GM23338 (cell line): Measurements from ENCODE around the gene TBCEL. TPM values are rescaled to one million over a fixed set of nuclear protein-coding genes. Genes with fewer than 3 reads are reported as not detected.
A peak's percentile ranks its signal among the peaks of the same experiment; 100 is the strongest.

ENCODE experiments used
- ATAC-seq: fragments of 200-7000 bp; cut with Tn5 transposase; 3 replicates; pipeline ENCODE4 v1.9.1; 2020
- DNase-seq: peaks from one replicate; pipeline ENCODE4 v3.0.0-alpha.2; 2015; ENCODE audit warnings: low spot score
- H2AFZ ChIP-seq: fragments of 200-600 bp; sonication (generic); 2 replicates; pipeline ENCODE4 v1.8.0; 2016; ENCODE audit warnings: antibody characterized with exemption, mild to moderate bottlenecking, moderate library complexity
- H3F3A ChIP-seq: fragments of 200-600 bp; sonication (generic); replicated peaks from 2 replicates; pipeline ENCODE4 v1.8.0; 2017; ENCODE audit warnings: antibody characterized with exemption, mixed run types, low read depth
- H3K27ac ChIP-seq: fragments of 200-600 bp; sonication (generic); 2 replicates; pipeline ENCODE4 v1.6.1; 2016; ENCODE audit warnings: low read depth
- H3K27me3 ChIP-seq: fragments of 200-600 bp; sonication (generic); 2 replicates; pipeline ENCODE4 v1.8.0; 2016; ENCODE audit warnings: mild to moderate bottlenecking, mixed run types, moderate library complexity; ENCODE audit not compliant: insufficient read depth
- H3K36me3 ChIP-seq: fragments of 200-600 bp; sonication (generic); 2 replicates; pipeline ENCODE4 v1.8.0; 2016; ENCODE audit warnings: mild to moderate bottlenecking; ENCODE audit not compliant: insufficient read depth
- H3K4me1 ChIP-seq: fragments of 200-600 bp; sonication (generic); 2 replicates; pipeline ENCODE4 v1.8.0; 2016; ENCODE audit warnings: mild to moderate bottlenecking, moderate library complexity; ENCODE audit not compliant: insufficient read depth
- H3K4me2 ChIP-seq: fragments of 200-600 bp; sonication (generic); 2 replicates; pipeline ENCODE4 v1.7.1; 2017; ENCODE audit warnings: mixed run types
- H3K4me3 ChIP-seq: fragments of 200-600 bp; sonication (generic); 2 replicates; pipeline ENCODE4 v1.6.1; 2016; ENCODE audit warnings: mixed run types
- H3K79me2 ChIP-seq: fragments of 200-600 bp; sonication (generic); replicated peaks from 2 replicates; pipeline ENCODE4 v1.8.0; 2017; ENCODE audit warnings: mild to moderate bottlenecking; ENCODE audit not compliant: insufficient read depth
- H3K9me2 ChIP-seq: fragments of 200-600 bp; sonication (generic); 2 replicates; pipeline ENCODE4 v1.8.0; 2017; ENCODE audit not compliant: insufficient read depth
- H4K20me1 ChIP-seq: fragments of 200-600 bp; sonication (generic); replicated peaks from 2 replicates; pipeline ENCODE4 v1.8.0; 2017; ENCODE audit warnings: mild to moderate bottlenecking; ENCODE audit not compliant: insufficient read depth
- H3K27ac Mint-ChIP-seq: 2 replicates; pipeline ENCODE4 v1.8.0; 2020; ENCODE audit warnings: inconsistent platforms, mild to moderate bottlenecking, moderate library complexity, mixed read lengths
- H3K27me3 Mint-ChIP-seq: 3 replicates; pipeline ENCODE4 v1.8.0; 2022; ENCODE audit warnings: low read depth, mild to moderate bottlenecking, moderate library complexity, mixed read lengths, inconsistent platforms; ENCODE audit not compliant: insufficient read depth, poor library complexity
- H3K36me3 Mint-ChIP-seq: 3 replicates; pipeline ENCODE4 v1.8.0; 2021; ENCODE audit warnings: low read depth, mild to moderate bottlenecking, inconsistent platforms, moderate library complexity, mixed read lengths
- H3K4me1 Mint-ChIP-seq: 3 replicates; pipeline ENCODE4 v1.8.0; 2020; ENCODE audit warnings: mild to moderate bottlenecking, inconsistent platforms, mixed read lengths
- H3K4me3 Mint-ChIP-seq: 3 replicates; pipeline ENCODE4 v1.8.0; 2021; ENCODE audit warnings: moderate library complexity, mild to moderate bottlenecking, inconsistent platforms, mixed read lengths
- H3K9me3 Mint-ChIP-seq: 3 replicates; pipeline ENCODE4 v1.8.0; 2020; ENCODE audit warnings: moderate library complexity, mild to moderate bottlenecking, inconsistent platforms, mixed read lengths
- CREB1 ChIP-seq: fragments of 250-450 bp; sonication (Bioruptor Pico); IDR thresholded peaks from 2 replicates; pipeline ENCODE4 v1.5.0; 2020; ENCODE audit warnings: low read depth, mild to moderate bottlenecking, moderate library complexity
- EZH2 ChIP-seq: fragments of 200-600 bp; sonication (generic); IDR thresholded peaks from one replicate; pipeline ENCODE4 v1.8.0; 2017; ENCODE audit warnings: antibody characterized with exemption, mild to moderate bottlenecking, low read depth; ENCODE audit not compliant: unreplicated experiment
- JUNB ChIP-seq: IDR thresholded peaks from one replicate; pipeline ENCODE4 v1.6.1; 2016; ENCODE audit warnings: antibody characterized with exemption; ENCODE audit not compliant: unreplicated experiment
- NANOG ChIP-seq: IDR thresholded peaks from 2 replicates; pipeline ENCODE4 v1.6.1; 2016; ENCODE audit warnings: antibody characterized with exemption, borderline replicate concordance
- POLR2AphosphoS5 ChIP-seq: IDR thresholded peaks from 2 replicates; pipeline ENCODE4 v1.6.1; 2016; ENCODE audit warnings: antibody characterized with exemption, low read depth
- ZNF114 ChIP-seq: fragments of 250-450 bp; sonication (Bioruptor Pico); IDR thresholded peaks from 2 replicates; pipeline ENCODE4 v1.5.0; 2020; ENCODE audit warnings: mild to moderate bottlenecking, moderate library complexity
- polyA plus RNA-seq: library from polyadenylated mRNA; unstranded; fragments of >200 nt; fragmentation: Nextera tagmentation; extraction: Ambion mirVana; gene quantifications from 2 replicates; pipeline ENCODE4 v1.2.1, GENCODE V29; 2016
- total RNA-seq: library from RNA; depleted of rRNA; stranded (reverse); fragments of >200 nt; shearing (Covaris generic); gene quantifications from 2 replicates; pipeline ENCODE4 v1.2.3, GENCODE V29; 2014
- TF ChIP-seq, protein P1 (sequence below): IDR thresholded peaks from one replicate; pipeline ENCODE4 v1.6.1; 2018; ENCODE audit warnings: antibody characterized with exemption; ENCODE audit not compliant: unreplicated experiment
- TF ChIP-seq, protein P2 (sequence below): fragments of 250-450 bp; sonication (Bioruptor Pico); IDR thresholded peaks from 2 replicates; pipeline ENCODE4 v1.5.0; 2020; ENCODE audit warnings: mild to moderate bottlenecking, moderate library complexity
- TF ChIP-seq, protein P3 (sequence below): IDR thresholded peaks from 2 replicates; pipeline ENCODE4 v1.6.1; 2016; ENCODE audit warnings: antibody characterized with exemption

TBCEL gene
- total and polyA plus RNA-seq, 2 experiments from 2014 or later = 5.4 to 16.2 TPM

GRCh38 chr11:121035169-121035755, 11.4 kb downstream of the TBCEL start:
- no peaks in the 10 kb centered on the region for H3K27me3 ChIP-seq
- peaks cover 26% of the 10 kb centered on the region for H3K4me1 ChIP-seq
- Mint-ChIP-seq H3K27ac (no peak overlapping the region; the same call in 1 of the 2 replicates), H3K27me3 (peaks cover 2% of the 10 kb centered on the region), H3K36me3 (no peaks in the 10 kb centered on the region), H3K9me3 (no peaks in the 10 kb centered on the region), H3K4me1 (peaks cover 41% of the 10 kb centered on the region), H3K4me3 (no peak overlapping the region)
- DNase-seq (no peak), ATAC-seq (peak; percentile 25)
- no peak for TF ChIP-seq CREB1
- no peak for TF ChIP-seq POLR2AphosphoS5
- TF ChIP-seq, protein P1, sequence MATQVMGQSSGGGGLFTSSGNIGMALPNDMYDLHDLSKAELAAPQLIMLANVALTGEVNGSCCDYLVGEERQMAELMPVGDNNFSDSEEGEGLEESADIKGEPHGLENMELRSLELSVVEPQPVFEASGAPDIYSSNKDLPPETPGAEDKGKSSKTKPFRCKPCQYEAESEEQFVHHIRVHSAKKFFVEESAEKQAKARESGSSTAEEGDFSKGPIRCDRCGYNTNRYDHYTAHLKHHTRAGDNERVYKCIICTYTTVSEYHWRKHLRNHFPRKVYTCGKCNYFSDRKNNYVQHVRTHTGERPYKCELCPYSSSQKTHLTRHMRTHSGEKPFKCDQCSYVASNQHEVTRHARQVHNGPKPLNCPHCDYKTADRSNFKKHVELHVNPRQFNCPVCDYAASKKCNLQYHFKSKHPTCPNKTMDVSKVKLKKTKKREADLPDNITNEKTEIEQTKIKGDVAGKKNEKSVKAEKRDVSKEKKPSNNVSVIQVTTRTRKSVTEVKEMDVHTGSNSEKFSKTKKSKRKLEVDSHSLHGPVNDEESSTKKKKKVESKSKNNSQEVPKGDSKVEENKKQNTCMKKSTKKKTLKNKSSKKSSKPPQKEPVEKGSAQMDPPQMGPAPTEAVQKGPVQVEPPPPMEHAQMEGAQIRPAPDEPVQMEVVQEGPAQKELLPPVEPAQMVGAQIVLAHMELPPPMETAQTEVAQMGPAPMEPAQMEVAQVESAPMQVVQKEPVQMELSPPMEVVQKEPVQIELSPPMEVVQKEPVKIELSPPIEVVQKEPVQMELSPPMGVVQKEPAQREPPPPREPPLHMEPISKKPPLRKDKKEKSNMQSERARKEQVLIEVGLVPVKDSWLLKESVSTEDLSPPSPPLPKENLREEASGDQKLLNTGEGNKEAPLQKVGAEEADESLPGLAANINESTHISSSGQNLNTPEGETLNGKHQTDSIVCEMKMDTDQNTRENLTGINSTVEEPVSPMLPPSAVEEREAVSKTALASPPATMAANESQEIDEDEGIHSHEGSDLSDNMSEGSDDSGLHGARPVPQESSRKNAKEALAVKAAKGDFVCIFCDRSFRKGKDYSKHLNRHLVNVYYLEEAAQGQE = no peak
- TF ChIP-seq, protein P2, sequence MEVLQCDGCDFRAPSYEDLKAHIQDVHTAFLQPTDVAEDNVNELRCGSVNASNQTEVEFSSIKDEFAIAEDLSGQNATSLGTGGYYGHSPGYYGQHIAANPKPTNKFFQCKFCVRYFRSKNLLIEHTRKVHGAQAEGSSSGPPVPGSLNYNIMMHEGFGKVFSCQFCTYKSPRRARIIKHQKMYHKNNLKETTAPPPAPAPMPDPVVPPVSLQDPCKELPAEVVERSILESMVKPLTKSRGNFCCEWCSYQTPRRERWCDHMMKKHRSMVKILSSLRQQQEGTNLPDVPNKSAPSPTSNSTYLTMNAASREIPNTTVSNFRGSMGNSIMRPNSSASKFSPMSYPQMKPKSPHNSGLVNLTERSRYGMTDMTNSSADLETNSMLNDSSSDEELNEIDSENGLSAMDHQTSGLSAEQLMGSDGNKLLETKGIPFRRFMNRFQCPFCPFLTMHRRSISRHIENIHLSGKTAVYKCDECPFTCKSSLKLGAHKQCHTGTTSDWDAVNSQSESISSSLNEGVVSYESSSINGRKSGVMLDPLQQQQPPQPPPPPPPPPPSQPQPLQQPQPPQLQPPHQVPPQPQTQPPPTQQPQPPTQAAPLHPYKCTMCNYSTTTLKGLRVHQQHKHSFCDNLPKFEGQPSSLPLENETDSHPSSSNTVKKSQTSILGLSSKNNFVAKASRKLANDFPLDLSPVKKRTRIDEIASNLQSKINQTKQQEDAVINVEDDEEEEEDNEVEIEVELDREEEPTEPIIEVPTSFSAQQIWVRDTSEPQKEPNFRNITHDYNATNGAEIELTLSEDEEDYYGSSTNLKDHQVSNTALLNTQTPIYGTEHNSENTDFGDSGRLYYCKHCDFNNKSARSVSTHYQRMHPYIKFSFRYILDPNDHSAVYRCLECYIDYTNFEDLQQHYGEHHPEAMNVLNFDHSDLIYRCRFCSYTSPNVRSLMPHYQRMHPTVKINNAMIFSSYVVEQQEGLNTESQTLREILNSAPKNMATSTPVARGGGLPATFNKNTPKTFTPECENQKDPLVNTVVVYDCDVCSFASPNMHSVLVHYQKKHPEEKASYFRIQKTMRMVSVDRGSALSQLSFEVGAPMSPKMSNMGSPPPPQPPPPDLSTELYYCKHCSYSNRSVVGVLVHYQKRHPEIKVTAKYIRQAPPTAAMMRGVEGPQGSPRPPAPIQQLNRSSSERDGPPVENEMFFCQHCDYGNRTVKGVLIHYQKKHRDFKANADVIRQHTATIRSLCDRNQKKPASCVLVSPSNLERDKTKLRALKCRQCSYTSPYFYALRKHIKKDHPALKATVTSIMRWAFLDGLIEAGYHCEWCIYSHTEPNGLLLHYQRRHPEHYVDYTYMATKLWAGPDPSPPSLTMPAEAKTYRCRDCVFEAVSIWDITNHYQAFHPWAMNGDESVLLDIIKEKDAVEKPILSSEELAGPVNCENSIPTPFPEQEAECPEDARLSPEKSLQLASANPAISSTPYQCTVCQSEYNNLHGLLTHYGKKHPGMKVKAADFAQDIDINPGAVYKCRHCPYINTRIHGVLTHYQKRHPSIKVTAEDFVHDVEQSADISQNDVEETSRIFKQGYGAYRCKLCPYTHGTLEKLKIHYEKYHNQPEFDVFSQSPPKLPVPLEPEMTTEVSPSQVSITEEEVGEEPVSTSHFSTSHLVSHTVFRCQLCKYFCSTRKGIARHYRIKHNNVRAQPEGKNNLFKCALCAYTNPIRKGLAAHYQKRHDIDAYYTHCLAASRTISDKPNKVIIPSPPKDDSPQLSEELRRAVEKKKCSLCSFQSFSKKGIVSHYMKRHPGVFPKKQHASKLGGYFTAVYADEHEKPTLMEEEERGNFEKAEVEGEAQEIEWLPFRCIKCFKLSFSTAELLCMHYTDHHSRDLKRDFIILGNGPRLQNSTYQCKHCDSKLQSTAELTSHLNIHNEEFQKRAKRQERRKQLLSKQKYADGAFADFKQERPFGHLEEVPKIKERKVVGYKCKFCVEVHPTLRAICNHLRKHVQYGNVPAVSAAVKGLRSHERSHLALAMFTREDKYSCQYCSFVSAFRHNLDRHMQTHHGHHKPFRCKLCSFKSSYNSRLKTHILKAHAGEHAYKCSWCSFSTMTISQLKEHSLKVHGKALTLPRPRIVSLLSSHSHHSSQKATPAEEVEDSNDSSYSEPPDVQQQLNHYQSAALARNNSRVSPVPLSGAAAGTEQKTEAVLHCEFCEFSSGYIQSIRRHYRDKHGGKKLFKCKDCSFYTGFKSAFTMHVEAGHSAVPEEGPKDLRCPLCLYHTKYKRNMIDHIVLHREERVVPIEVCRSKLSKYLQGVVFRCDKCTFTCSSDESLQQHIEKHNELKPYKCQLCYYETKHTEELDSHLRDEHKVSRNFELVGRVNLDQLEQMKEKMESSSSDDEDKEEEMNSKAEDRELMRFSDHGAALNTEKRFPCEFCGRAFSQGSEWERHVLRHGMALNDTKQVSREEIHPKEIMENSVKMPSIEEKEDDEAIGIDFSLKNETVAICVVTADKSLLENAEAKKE (CRISPR knock-in tag) = no peak
- no peak for TF ChIP-seq ZNF114 (CRISPR knock-in tag)
- TF ChIP-seq, protein P3, sequence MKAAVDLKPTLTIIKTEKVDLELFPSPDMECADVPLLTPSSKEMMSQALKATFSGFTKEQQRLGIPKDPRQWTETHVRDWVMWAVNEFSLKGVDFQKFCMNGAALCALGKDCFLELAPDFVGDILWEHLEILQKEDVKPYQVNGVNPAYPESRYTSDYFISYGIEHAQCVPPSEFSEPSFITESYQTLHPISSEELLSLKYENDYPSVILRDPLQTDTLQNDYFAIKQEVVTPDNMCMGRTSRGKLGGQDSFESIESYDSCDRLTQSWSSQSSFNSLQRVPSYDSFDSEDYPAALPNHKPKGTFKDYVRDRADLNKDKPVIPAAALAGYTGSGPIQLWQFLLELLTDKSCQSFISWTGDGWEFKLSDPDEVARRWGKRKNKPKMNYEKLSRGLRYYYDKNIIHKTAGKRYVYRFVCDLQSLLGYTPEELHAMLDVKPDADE = no peak
- TF ChIP-seq NANOG = no peak
- no peak for TF ChIP-seq JUNB
- TF ChIP-seq EZH2 = no peak
- no peaks in the 10 kb centered on the region for H4K20me1 ChIP-seq
- no peak overlapping the region for H3K4me3 ChIP-seq
- no peaks in the 10 kb centered on the region for H3F3A ChIP-seq
- H3K36me3 ChIP-seq = no peaks in the 10 kb centered on the region
- H3K27ac ChIP-seq = no peak overlapping the region
- H3K79me2 ChIP-seq = peaks cover 62% of the 10 kb centered on the region
- H3K4me2 ChIP-seq = no peak overlapping the region; the same call in 1 of the 2 replicates
- no peaks in the 10 kb centered on the region for H3K9me2 ChIP-seq
- no peak overlapping the region for H2AFZ ChIP-seq
